GM21717 (cell line): ENCODE measurements around the gene ISG15.
"Not testable (repeated sequence)": the region's sequence is repeated elsewhere in the genome, so short reads cannot be mapped to it uniquely, and the experiment has no call there.

Experiments
- ATAC-seq: cut with Tn5 transposase; IDR thresholded peaks from one replicate; pipeline ENCODE4 v1.9.1; 2021; ENCODE audit warnings: mild to moderate bottlenecking, moderate library complexity; ENCODE audit not compliant: unreplicated experiment

ISG15 gene

DNA sequence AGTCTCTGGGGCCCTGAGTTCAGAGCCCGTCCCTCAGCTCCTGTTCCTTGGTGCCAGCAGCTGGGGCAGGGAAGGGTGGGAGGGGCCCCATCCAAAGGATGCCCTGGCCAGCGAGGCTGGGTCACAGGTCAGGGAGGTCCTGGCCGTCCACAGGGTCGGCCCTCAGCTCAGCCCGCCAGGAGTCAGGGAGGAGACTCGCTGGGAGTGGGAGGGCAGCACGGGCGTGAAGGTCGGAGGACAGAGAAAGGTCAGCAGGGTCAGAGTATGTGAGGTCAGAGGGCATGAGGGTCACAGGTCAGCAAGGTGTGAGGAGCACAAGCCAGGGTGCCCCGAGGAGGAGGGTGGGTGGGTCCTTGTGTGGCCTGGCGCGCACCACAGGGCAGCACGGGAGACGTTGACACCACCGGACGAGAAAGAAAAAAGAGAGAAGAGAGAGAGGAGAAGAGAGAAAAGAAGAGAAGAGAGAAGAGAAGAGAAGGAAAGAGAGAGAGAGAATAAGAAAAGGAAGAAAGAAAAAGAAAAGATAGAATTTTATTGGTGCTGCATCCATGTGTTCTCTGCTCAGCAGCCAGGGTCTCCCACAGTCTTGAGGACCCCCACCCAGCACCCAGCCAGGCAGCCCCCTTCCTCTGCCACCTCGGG lies 38.5 kb upstream of the ISG15 start:
- ATAC-seq = no peak

DNA sequence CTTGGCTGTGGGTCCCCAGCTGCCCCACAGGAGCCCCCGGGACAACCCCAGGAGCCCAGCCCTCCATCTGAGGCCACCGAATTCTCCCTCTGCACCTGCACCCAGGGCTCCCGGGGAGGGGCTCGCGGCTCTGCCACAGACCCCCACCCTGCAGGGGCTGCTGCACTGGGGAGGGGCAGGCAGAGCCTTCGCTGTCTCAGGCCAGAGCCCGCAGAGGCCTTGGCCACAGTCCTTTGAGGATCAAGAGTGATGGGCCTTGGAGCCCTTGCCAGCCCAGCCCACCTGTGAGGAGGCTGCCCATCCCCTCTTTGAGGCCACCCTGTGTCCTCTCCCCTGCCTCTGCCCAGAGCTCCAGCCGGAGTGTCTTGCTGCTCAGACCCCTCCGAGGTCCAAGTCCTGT lies 37.9 kb upstream of the ISG15 start:
- no peak for ATAC-seq

DNA sequence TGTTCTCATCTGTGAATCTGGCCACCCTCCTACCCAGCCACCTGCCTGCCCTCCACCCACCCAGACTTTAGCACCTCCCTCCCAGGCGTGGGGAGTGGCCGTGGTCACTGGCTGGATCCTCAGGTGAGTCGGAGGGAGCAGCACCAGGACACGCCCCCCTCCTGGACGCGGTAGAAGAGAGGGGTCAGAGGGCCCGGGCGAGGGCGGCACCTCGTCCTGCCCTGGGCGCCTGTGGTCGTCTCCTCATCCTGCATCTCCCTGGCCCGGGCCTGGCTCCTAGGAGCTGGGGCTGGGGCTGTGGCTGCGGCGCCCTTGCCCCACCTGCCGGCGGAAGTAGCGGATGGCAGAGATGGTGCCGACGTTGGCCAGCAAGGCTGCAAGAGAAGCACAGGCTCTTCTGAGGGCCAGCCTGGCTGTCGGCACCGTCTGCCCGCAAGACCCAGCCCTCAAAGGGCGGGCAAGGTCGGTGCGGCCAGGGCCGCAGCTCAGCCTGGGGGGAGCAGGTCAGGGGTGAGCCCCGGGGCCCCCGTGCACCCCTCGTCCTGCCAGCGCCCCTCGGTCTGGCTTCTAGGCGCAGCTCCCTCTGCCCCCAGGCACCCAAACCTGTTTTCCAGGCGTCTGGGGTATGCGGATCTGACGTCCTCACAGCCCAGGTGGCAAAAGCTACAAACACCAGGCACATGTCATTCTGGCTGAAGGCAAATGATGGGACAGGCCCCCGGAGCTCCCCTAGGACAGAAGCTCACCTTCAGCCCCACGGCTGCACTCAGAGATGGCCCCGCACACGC lies 37.2 kb upstream of the ISG15 start:
- ATAC-seq = no peak

DNA sequence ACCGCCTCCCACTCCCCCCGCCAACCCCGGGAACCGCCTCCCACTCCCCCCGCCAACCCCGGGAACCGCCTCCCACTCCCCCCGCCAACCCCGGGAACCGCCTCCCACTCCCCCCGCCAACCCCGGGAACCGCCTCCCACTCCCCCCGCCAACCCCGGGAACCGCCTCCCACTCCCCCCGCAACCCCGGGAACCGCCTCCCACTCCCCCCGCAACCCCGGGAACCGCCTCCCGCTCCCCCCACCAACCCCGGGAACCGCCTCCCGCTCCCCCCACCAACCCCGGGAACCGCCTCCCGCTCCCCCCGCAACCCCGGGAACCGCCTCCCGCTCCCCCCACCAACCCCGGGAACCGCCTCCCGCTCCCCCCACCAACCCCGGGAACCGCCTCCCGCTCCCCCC lies 36.5 kb upstream of the ISG15 start:
- not testable (repeated sequence) for ATAC-seq

DNA sequence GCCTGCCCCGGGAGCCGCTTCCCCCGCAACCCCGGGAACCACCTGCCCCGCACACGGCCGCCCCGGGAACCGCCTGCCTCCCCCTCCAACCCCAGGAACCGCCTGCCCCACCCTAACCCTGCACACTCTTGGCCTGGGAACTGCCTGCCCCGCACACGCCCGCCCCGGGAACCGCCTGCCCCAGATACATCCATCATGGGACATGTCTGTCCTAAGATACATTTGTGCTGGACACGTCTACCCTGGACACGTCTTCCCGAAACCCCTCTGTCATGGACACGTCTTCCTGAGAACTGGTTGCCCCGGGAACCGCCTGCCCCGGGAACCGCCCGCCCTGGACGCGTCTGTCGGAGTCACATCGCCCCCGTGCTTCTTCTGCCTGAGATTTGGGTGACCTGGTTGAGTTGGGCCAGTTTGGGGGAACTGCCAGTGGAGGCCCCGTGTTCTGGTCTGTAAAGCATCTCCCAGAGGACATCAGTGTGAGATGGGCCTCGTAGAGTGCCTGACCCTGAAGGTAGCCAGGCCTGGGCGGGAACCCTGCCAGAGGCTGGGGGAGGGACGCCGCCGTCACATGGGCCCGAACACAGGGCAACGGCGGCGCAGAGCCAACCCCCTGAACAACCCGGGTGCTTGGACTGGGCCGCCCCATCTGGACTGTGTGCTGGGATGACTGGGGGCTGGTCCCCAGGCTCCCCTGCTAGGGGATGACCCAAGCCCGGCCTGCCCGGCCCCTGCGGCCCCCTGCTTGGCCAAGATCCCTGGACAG lies 35.0 kb upstream of the ISG15 start:
- ATAC-seq = no peak

DNA sequence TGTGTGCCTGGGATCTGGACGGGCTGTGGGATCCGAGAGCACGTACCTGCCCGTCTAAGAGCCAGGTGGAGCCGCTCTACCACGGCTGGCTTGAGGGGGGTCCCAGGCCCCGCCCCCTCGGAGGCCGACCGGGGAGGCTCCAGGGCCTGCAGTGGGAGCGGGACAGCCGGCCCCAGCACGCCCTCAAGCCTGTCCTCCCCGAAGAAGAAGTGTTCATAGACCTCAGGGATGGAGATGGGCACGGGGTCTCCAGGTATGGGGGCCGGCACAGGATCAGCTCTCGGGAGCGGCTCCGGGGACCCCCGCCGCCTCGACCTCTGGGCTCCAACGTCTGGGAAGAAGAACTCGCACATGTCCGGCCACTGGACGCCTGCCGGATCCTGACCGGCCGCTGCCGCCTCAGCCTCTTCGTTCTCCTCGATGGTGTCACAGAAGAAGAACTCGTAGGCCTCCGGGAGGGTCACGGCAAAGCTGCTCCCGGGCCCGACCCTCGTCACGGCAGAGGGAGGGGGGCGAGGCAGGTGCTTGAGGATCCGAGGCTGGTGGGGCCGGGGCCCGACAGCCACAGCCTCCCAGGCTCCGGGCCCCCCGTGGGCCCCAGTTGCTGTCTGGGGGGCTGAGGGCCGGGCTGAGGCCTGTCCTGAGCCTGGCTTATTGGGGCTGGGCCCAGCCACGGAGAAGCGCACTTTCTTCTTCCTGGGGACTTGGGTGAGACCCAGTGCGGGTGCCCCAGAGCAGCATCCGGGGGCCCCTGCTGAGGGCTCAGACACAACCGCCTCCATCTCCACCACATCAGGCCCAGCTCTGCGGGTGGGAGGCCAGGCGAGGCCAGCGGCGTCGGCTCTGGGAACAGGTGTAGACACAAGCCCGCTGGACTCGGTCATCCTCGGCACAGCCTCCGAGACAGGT lies 34.2 kb upstream of the ISG15 start:
- no peak for ATAC-seq

DNA sequence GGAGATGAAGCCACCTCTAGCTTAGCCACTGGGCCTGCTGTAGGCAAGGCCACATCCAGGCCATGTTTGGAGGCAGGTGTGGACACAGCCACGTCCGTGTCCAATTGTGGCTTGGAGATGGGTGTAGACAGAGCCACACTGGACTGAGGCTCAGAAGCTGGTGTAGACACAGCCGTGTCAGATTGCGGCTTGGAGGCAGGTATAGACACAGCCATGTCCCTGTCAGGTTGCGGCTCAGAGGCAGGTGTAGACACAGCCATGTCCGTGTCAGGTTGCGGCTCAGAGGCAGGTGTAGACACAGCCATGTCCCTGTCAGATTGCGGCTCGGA lies 33.6 kb upstream of the ISG15 start:
- ATAC-seq = no peak

DNA sequence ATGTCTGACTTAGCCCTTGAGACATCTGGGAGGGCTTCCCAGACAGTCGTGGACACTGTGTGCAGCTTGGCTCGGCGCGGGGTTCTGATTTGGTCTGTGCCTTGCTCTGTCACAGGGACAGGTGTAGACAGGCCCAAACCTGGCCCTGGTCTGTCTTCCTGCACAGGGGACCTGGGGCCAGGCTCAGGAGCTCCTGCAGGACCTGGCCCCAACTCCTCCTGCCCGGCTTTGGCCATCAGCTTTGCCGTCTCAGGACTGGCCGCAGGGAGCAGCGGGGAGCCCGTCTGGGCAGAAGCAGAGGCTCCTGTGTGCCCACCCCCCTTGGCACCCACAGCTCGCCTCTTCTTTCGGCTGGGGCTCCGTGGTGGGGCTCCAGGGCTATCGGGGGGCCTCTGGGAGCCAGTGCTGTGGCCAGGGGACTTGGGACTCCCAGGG lies 33.1 kb upstream of the ISG15 start:
- ATAC-seq = no peak

DNA sequence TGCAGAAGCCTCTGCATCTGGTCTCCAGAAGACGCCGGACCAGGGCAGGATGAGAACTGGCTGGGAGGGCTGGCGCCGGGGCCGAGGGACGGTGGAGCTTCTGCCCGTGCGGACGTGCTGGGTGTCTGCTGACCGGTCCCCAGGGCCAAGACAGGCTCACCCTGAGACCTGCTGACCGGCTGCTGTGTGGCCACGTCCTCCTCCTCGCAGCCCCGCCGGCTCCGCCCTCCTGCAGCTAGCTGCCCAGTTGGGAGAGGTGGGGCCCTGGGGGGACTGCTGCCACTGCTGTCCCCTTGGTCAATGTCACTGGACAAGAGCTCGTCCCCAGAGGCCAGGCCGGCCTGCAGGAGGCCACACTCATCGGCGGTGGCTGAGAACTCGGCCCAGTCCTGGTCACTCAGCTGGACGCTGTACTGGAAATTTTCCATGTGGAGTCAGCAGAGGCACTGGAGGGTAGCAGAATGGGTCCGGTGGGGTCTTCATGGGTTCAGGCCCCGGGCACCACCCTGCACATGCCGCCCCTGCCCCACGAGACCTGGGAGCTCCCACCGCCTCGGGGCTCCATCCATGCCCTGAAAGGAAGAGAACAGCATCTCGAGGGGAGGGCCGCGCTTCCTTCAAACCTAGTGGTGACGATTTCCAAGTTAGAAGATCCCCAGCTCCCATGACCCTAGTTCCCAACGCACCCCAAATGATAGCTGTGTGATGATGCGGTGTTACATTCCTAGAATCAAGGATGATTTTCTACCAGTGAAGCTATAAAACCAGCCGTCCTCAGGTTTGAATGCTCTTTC lies 32.5 kb upstream of the ISG15 start:
- no peak for ATAC-seq

DNA sequence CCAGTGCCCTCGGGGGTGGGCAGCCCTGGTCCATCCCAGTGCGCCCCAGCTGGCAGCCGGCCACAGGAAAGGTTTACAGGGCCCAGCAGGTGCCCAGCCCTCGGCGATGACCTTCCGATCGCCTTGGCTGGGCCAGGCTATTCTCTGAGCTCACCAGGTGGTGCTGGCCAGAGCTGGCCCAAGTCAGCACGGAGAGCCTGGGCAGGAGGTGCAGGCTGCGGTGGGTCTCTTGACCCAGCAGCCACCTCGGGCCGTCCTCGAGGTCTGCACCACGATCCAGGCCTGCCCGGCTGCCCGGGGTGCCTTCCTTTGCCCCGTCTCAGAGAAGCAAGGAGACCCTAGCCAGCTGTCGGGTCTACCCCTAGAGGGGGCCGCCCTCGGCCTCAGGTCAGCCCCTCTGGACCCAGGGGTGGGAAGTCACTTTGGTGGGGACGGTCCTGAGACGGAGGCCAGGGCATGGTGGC lies 31.8 kb upstream of the ISG15 start:
- ATAC-seq = no peak

DNA sequence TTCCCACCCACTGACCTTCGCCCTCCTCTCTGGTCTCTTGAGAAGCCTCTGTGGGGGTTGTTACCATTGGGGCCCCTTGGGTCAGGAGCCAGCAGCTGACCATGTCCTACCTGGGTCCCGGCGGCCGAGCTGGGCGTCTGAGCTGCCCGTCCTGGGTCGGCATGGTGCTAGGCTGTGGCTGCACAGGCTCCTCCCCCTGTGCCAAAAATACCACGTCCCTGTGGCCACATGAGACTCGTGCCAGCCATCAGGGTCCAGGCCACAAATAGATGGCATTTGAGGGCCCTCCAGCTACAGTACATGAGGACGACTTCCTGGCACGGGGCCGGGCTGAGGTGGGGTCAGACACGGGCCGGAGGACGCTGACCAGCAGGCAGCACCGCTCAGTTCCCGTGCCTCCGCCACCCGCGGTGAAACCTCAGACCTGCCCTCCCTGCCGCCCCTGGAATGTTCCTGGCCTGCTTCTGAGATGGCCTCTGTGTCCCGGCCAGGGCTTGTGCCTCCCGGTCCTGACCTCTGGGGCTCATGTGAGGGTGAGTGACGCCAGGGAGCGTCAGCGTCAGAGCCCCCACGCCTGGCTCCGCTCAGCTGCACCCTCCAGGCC lies 31.2 kb upstream of the ISG15 start, which contains the start of gene PERM1:
TSS of gene PERM1 (minus strand) at position 139 of the 604 bp plus-strand sequence. CDS start 1,064 bp downstream, outside the sequence.
- no peak for ATAC-seq

DNA sequence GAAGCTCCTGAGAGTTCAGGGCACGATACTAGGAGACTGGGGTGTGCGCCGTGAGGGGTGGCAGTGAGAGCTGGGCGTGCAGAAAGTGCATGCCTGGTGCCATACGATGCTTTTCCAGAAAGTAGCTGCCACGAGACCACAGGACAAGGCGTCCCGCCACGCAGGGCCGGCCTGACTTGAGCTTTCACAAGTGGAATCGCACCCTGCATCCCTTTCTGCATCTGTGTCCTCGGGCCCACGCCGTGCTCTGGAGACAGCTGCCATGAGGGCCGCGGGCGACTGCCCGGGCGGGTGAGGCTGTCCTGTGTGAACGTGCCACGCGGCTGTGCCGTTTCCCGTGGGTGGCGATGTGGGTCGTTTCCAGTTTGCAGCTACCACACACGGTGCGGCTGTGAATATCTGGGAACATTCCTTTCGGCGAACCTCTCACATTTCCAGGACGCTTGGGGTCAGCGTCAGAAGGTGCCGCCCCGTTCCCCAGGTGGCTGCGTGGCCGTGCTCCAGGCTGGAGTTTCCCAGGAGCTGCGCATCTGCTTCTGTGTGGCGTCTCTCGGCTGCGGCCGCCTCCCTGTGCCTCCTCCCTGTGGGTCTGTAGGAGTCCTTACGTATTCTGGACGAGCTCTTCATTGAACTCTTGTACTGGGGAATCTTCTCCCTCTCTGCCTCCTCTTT lies 30.4 kb upstream of the ISG15 start:
- ATAC-seq = no peak

DNA sequence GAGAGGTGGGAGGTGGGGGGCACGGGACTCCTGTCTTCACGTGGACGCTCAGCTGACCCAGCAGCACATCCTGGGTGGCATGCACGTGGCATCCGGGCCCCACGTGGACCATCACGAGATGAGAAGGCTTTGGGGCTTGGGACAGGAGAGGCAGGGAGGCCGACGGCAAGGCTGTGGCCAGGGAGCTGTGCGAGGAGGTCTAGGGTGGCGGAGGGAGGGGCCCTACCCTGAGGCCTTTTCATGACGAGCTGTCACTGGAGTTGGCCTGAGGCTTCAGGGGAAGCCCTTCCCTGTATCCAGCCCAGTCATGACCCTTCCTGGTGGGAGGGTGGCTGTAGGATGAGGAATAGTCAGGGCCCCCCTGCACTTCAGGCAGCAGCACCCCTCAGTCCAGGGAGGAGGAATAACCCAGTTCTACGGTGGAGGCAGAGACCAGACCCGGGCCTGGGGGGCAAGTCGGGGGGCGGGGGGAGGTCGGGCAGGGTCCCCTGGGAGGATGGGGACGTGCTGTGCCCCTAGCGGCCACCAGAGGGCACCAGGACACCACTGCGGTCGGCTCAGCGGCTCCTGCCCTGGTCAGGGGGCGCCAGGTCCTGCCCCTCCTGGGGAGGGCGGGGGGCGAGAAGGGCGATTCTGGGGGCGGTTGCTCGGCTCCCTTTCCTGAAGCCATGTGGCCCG lies 29.4 kb upstream of the ISG15 start:
- ATAC-seq = no peak

DNA sequence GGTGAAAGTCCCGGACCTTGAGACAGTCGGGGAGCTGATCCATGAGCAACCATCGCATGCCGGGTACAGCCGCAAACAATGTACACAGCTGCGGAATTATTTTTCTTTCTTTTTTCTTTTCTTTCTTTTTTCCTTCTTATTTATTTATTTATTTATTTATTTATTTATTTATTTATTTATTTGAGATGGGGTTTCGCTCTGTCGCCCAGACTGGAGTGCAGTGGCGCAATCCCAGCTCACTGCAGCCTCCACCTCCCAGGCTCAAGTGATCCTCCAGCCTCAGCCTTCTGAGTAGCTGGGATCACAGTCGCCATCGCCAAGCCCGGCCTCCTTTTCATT lies 28.9 kb upstream of the ISG15 start:
- ATAC-seq = no peak

DNA sequence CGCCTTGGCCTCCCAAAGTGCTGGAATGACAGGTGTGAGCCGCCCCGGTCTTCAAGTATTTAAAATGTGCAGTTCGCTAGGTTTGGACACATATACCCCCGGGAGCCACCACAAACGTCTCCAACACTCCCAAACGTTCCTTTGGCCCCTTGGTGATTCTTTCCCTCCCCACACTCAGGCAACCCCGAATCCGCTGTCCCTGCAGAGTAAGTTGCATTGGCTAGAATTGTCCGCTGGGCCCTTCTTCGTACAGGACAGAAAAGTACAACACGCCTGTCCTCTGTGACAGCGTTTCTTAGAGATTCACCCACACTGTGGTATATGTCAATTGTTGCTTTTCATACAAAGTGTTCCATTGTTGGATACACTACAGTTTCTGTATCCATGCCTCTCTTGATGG lies 28.2 kb upstream of the ISG15 start:
- ATAC-seq = no peak

DNA sequence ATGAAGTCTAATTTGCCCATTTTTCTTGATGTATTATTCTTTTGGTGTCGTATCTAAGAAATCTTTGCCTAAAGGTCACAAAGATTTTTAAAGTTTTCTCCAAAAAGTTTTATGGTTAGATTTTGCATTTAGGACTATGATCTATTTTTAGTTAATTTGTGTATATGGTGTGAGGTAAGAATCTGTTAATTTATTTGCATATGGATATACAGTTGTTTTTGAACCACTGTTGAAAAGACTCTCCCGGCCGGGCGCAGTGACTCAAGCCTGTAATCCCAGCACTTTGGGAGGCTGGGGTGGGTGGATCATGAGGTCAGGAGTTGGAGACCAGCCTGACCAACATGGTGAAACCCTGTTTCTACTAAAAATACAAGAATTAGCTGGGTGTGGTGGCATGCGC lies 25.2 kb upstream of the ISG15 start:
- not testable (repeated sequence) for ATAC-seq

DNA sequence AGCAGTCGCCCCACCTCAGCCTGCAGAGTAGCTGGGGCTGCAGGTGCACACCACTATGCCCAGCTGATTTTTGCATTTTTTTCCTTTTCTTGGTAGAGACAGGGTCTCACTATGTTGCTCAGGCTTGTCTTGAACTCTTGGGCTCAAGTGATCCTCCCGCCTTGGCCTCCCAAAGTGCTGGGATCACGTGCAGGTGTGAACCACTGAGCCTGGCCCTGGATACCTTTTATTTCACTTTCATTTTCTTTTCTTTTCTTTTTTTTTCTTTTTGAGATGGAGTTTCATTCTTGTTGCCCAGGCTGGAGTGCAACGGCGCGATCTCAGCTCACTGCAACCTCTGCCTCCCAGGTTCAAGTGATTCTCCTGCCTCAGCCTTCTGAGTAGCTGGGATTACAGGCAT lies 22.0 kb upstream of the ISG15 start:
- ATAC-seq = not testable (repeated sequence)

DNA sequence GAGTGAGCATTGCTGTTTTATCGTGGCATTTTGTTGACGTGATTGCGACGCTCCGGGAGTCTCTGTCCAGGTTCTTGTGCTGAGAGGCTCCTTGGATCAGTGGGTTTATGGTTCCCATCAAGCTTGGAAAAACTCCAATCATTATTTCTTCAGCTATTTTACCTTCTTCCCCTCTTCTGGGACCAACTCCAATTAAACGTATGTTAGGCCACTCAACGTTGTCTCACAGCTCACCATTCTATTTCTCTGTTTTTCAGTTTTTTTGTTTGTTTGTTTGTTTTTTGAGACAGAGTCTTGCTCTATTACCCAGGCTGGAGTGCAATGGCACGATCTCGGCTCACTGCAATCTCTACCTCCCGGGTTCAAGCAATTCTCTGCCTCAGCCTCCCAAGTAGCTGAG lies 21.4 kb upstream of the ISG15 start:
- no peak for ATAC-seq

DNA sequence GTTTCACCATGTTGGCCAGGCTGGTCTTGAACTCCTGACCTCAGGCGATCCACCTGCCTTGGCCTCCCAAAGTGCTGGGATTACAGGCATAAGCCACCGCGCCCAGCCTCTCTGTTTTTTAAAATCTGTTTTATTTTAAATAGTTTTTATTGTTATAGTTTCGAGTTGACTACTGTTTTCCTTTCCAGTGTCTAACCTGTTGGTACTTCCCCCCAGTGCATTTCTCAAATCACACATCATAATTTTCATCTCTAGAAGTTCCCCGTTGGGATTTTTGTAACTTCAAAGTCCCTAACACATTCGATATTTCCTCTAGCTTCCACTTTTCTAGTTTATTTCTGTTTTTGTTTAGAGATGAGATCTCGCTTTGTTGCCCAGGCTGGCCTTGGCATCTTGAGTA lies 20.9 kb upstream of the ISG15 start:
- ATAC-seq = no peak
